GM21515 (cell line): ENCODE measurements around the gene TRNP1.

Experiments
- ATAC-seq: cut with Tn5 transposase; IDR thresholded peaks from one replicate; pipeline ENCODE4 v1.9.1; 2021; ENCODE audit not compliant: unreplicated experiment

TRNP1 gene

DNA sequence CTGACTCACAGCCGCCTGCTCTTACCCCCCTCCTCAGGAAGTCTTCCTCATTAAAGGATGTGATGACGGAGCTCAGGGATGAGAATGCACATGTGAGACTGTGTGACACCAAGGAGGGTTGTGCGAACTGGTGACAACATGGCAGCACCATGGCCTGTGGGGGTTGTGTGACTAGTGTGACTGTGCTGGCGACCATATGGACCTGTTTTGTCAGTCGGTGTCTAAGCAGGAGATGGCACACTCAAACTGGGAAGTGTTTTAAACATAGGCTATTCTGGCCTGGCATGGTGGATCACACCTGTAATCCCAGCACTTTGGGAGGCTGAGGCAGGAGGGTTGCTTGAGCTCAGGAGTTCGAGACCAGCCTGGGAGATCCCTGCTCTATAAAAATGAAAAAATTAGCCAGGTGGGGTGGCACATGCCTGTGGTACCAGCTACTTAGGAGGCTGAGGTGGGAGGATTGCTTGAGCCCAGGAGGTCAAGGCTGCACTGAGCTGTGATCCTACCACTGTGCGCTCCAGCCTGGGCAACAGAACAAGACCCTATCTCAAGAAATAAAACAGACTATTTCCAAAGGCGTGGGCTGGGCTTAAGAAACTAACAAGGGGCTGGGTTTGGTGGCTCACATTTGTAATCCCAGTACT is 7.4 kb downstream of the TRNP1 start:
- no peak for ATAC-seq

DNA sequence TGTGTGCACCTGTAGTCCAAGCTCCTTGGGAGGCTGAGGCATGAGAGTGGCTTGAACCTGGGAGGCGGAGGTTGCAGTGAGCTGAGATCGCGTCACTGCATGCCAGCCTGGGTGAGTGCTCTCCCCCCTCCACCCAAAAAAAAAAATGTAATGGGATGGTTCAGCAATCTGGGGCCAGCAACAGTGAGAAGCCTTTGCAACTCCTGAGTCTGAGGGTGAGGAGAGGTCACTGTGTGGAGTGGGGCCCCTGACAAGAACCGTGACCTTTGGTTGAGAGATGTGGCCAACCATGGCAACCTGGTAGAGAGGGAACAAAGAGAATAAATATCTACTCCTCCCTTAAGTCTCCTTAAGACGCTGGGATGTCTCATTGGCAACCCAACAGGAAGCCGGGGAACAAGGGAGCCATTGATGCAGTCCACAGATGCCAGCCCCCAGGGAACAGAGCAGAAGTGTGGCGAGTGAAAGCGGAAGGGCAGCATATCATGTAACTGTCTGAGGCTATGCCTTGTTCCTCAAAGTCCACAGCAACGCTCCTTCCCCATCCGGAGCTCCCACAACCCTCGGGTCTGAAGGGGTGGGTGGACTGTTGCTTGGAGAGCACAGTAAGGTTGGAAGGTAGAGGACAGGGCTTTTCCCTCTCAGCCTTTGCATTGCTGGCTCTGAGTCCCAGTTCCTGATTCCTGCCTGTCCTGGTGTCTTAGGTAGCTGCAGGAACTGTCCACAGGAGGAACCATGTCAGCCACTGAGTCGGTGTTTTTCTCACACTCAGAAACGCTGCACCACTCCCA is 8.3 kb downstream of the TRNP1 start:
- no peak for ATAC-seq

DNA sequence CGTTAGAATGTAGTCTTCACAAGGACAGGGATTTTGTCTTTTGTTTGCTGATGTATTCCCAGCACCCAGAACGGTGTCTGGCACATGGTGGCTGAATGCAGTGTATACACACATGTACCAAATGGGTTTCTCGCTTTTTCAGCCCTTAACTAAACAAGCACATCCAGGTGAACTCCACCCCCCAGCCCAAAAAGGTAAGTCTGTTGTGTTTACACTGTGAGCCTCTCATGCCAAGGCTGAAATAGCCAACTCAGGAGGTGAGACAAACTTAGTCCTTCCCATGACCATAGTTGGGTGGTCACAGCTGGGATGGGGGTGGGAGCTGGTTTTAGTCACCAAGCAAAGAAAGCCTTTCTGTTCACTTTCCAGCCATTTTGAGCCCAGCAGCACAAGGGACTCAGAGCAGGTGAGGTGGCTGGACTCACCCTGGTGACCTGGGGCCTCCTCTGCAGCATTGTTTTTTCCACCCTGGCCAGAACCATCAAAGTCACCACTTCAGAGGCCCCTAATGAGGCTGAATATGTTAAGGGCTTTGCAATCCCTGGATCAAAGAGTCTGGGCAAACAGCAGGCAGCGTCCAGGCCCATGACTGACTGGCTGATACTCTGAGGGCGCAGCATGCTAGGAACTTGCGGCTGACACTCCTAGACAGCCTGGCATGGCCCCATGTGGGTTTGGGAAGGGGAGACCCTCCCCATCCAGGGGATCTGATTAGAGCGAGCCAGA is 10.4 kb downstream of the TRNP1 start:
- no peak for ATAC-seq

DNA sequence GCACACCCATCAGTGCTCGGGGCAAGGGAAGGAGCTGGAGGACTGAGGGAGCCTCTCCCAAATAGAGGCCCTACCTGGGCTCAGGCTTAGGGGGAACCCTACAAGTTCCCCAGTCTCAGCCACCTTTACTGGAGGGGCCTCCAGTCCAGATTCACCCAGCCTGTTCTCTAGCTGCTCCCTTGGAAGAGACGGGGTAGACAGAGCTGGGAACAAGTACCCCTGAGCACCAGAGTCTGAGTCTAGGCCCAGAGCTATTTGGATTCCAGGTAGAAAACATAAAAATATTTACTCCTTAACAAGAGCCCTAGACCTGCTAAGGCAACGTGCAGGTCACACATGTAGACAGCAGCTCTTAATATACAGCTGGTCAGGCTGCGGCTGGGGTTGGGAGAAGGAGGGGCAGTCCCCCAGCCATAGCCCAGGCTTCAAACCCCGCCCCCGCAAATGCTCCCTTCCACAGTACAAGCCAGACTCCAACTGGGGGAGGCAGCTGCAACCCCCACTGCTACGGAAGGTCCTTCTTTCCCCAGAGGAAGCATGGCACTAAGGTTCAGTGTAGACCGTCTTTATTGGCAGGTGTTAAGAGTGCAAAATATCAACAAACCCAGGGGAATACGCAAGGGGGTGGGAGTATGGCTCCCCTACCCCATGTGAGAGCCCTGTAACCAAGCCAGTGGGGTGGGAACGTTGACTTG is 11.1 kb downstream of the TRNP1 start:
- no peak for ATAC-seq

DNA sequence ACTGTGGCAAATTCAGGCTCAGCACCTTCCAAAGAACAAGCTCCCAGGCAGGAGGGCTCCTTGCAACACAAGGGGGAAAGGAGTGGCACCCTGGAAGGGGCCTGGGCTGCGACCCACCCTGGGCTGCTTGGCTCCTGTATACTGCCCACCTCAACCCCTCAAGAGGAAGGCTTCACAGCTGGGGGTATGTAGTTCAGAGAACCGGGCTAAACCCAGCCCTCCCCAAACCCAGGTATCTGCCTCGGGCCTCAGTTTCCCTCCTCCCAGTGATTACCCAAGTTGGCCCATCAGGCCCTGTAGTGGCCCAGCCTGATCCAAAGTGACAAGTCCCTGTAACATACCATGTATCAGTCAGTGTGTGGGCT is 11.7 kb downstream of the TRNP1 start:
- no peak for ATAC-seq

DNA sequence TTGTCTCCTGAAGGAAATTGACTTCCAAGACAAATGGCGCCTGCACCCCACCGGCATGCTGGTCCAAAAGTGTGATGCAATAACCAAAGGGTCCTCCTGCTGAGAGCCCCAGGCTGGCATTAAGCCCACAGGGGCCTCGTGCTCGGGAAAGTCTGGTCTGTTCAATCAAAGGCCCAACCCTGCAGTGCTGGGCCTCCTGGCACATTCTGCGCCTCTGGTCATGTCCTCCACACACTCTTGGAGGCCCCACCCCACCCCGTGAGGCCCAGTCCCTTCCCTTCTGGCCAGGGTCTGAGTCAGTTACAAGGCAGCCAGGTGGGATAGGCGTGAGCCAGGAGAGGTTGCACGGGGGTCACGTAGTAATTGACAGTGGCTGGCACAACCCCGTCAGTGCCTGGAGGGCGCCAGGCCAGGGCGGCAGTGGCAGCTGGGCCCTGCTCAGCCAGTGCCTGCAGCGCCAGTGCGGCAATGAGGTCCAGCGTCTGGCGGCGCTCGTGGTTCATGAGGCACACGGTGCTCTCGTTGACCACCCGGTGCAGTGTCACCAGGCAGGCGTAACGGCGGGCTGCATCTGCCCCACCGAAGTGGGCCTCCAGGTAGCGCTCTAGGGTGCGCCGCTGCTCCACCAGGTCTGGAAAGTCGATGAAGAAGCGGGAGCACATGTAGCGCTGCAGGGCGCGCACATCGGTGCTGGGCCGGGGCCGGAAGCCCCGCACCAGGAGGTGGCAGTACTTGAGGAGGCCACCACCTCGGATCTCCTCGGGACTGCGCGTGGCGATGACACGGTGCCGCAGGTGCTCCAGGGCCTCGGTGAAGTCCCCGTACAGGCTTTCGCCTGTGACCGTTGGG is 12.4 kb downstream of the TRNP1 start:
- ATAC-seq: no peak

DNA sequence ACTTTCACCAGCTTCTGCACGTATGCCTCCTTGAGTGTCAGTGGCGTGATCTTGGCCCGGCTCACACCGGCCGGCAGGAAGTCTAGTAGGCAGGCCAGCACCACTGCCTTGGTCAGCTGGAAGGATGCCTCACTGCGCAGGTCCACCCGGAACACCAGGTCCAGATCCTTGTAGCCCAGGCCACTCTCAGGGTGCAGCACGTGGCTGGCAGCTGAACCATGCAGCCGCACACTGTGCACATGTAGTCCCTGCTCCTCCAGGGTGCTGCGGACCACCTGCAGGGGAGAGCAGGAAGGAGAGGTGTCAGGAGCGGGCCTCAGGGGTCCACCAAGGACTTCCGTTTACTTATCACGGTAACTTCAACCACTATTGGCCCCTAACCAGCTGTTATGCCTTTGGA is 13.2 kb downstream of the TRNP1 start:
- no peak for ATAC-seq

DNA sequence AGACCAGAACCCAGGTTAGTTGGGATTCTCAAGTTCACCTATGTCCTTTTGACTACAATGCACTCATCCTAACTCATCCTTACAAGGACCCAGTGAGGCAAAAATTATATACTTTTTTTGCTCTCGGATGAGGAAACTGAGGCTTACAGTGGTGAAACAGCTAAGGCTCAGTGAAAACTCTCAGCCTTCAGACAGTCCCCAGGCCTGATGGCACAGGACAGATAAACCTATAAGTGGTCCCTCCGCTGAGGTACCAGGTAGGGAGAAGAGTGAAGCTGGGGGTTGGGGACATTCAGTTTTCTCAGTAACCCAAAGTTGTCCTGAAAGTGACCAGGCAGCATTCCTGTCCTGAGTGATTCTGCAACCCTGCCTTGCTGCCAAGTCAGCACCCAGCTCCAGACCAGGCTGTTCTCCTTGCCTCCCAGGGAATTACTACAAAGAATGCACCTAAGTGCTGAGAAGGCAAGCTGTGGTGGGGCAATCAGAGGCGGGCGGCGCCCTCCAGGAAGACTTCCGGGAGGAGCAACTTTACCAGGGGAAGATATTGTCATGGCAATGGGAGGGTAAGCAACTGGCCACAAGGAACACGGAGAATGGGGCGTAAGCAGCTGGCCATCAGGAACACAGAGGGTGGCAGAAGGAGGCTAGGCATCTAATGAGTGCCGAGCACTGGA is 14.6 kb downstream of the TRNP1 start:
- ATAC-seq: no peak

DNA sequence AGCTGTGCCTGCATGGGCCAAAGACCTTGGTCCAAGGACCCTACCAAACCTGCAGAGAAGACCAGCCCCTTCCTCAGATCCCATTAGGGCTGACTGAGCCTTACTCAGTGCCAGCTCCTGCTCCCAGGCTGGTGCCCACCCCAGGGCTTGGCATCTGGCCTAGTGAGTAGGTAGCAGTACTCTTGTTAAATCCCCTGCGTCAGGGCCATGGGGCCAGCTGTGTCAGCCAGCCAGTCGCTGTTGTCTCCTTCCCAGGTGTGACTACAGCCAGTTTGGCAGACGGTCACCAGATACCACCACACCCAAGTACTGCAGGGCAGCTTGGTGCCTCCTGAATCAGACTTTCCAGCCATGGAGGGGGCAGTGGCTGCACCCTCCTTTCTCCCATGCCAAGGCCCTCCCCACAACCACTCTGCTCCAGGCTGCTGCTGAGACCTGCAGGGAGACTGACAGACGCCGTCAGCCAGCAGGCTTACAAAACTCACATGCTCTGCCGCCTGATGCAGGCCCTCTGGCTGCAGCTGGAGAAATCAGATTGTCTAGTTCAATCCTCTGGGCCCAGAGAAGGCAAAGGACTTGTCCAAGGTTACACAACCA is 16.2 kb downstream of the TRNP1 start:
- no peak for ATAC-seq

DNA sequence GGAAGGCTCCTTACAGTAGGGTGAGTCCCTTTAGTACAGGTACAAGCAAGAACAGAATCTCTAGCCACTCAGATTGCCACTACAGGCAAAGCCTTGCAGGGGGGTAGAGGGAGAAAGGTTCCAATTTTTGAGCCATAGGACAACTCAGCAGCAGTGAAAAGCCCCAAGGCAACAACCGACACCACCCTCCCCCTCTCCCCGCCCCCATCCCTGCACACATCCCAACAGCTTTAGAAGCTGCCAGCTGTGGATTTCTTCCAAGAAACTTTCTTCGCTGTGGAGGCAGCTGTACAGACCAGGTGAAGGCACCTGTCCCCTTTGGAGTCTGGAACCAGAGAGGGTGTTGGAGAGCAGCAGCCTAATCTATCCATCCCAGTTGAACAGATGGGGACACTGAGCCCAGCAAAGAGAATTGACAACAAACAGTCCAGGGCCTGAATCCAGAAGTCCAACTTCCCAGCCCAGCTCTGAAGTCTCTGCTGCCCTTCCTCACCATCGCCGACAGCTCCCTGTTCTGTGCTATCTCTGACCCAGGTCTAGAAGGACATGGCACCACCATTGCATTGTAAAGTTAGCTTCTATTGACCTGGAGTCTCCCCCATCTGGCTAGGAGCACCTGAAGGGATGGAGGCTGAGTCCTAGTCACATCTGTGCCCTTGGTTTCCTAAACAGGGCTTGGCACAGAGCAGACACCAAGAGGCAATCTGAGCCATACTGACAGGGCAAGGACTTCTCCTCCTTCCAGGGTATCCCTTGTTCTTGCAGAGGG is 16.9 kb downstream of the TRNP1 start:
- ATAC-seq: no peak

DNA sequence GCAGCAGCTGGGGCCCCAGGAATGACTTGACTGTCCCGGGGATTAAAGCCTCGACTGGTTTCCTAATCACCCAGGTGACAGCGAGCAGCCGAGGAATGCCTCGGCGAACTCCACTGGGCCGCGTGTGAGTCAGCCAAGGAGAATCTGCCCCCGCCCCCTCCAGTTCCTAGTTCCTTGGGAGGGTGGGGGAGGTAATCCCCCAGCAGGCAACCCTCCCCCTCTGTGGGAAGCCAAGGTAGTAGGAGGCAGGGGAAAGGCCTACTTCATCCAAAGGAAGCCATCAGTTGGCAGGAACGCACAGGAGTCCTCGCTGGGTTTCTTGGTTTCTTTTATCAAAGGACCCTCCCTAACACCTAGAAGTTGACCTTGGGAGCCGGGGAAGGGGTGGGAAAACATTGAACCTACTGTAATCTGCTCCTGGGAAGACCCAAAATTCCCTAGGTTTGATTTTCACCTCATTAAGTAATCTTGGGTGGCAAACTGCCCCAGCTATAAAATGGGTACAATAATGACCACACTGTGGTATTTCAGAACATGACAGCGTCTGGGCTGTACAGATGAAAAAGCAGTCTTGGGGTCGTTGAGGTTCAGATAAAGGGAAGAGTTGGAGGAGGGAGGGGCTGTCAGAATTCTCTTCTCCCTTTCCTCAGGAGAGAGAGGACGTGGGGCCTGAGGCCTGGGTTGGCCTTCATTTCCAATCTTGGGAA is 17.7 kb downstream of the TRNP1 start:
- no peak for ATAC-seq

DNA sequence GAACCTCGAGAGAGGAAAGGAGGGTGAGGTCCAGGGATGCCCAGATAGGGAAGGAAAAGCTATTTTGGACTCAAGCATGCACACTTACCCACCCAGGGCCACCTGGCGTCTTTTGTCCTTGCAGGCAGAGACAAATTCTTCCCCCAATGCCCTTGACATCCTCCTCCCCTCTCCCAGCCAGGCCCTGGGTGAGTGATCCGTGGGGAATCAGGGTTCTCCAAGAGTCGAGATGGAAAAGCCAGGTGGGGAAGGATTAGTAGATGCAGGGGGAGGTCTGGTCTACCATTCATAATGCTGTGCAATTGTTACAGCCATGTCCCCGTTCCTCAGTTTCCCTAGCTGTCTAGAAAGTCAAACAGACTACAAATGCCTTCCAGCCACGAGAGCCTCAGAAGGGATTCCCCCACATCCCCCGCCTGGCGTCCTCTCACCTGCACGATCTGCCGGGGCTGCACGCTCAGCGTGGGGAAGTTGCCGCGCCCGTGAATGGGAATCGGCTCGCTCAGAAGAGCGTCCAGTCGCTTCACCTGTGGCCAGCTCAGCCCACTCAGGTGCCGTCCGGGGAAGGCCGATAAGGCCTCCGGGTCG is 18.6 kb downstream of the TRNP1 start:
- ATAC-seq: no peak

DNA sequence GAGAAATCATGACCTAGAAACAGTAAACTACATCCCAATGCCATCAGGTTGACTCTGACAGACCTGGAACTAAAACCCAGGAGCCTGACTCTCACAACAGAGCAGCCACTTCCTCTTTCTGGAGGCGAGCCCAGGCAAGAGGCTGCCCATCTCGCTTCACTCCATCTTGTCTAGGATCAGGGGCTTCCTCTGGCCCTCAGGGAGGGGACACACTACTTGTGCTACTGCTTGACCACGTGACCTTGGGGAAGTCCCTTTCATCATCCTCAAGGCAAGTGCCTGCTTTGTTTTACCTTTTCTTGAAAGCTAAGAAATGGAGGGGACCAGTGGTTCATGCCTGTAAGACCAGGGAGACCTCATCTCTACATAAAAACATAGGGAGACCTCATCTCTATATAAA is 21.8 kb downstream of the TRNP1 start:
- ATAC-seq: no peak

DNA sequence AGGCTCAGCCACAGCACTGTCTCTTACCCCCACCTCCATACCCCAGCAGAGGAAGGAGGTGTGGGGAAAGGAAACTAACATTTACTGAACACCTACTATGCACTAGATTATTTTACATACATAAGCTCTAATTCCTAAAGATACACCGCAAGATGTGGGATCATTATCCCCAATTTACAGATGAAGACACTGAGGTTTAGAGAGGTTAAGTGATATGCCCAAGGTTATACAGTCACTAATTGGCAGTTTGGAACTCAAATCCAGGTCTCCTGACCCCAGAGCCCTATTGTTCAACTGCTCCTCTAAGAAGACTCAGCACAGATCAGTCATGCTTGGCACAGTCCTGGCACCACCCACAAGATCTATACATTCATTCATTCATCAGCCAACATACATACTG is 22.9 kb downstream of the TRNP1 start:
- ATAC-seq: no peak

DNA sequence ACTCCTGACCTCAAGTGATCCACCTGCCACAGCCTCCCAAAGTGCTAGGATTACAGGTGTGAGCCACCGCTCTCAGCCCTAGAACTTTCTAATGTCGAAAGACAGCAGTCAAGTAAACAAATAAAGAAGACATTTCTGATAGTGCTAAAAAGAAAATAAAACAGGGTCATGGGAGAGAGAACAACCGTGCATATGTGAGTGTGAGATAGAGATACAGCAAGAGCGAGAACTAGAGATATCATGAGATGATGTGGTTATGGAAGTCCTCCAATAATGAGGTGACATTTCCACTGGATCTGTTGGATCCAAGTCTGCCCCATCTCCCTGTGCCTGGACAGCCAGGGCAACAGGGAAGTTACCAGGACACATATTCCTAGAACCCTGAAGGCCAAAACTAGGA is 23.7 kb downstream of the TRNP1 start:
- no peak for ATAC-seq

DNA sequence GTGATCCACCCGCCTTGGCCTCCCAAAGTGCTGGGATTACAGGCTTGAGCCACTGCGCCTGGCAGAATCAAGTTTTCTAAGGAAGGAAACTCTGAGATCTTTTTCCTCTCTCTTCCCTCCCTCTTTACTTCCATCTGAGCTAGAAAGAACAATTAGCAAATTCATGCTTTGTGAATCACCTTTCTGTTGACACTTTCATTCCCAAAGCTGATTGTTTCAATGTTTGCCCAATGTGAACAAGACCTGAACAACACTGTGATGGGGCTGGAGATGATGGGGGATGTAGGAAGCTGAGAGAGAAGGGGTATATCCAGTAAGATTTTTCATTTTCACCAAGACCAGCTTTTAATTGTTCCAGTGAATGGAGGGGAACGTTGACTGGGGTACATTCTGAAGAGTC is 24.8 kb downstream of the TRNP1 start:
- no peak for ATAC-seq

DNA sequence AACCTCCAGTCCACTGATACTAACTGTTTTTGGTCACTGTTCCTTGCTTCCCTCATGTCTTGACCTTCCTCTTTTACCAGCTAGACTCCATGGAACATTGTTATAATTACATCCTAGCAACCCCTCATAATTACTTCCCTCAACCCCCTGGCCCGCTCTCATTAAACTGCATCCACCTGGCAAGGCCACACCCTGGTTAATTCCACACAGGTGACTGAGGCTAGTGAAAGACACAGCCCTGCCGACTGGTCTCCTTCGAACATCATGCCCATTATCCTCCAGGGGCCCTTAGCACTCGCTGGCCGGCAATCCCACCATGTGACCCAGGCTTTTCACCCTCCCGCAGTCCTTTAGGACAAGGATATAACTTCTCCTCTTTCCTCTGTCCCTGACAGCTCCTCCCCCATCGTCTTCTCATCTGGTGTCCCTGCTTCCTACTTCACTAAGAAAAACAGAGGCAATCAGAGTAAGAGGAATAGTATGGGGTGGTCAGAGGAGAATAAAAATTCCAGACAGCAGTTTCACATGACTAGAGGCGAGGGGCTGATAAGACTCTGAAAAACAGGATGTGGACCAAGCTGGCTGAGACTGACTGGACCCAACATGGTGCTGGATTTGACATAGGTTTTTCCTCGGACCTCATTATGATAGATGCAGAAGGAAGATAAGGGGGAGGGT is 28.0 kb downstream of the TRNP1 start:
- no peak for ATAC-seq
